Right kidney (tissue), 1 donor: ENCODE measurements around the gene DCN.

Source experiments
- DNase-seq: peaks from one replicate; pipeline ENCODE4 v3.0.0-alpha.2; 2016

Gene DCN

DNA sequence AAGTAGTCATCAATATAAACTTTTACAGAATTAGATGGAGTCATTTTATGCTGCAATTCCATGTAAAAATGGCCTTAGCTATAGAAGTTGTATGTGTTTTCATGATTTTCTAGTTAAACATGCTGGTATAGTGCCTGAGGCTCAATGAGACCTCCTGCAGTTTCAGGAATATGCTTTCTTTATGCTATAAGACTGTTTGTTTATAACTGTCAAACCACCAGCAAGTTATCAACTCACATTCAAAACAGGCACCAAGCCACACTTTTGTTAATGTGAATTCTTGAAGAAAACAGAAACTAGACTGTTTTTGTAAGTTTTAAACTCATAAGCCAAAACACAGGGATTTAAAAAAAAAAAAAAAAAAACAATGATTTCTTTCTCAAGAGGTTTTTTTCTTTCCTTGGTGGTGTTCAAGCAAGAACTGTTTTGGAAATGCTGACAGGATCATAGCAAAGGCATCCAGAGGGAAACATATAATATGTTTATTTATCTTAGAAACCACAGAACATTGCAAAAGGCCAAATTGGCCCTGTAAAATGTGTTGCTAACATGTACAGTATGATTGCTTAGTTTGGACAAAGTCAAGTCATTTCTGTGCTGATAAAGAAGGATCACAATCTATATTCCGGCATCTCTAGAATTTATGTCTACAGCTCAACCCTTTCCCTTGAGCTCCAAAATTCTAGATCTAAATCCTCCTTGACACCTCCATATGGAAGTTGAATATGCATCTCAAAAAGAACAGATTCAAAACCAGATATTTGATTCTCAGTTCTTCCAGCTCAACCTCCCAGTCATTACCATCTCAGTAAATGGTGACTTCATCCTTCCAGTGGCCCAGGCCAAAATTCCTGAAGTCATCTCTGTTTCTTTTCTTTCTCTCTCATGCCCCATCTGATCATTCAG lies 42.3 kb downstream of the DCN start:
- no peak for DNase-seq

DNA sequence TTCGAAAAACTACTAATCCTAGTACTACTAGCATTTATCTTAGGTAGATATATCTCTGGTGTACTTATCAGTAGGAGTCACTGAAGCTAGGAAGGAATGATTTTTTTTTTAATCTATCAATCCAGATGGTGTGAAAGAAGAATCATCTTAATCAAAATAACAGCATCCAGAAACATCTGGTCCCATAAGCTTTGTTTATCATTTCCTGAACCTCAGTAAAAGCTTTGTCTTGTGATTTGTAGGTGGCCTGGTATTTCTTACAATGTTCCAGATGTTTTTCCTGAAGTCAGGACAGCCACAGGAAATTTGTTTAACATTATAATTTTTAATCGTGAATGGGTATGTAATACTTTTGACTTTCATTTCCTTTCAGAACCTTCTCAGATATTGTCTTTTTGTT lies 43.3 kb downstream of the DCN start:
- no peak for DNase-seq

GRCh38 chr12:91138337-91138920 lies 44.2 kb downstream of the DCN start:
- no peak for DNase-seq

- no peak for DNase-seq
These were observed 48.7 kb downstream of the DCN start for GRCh38 chr12:91133871-91134270.

DNA sequence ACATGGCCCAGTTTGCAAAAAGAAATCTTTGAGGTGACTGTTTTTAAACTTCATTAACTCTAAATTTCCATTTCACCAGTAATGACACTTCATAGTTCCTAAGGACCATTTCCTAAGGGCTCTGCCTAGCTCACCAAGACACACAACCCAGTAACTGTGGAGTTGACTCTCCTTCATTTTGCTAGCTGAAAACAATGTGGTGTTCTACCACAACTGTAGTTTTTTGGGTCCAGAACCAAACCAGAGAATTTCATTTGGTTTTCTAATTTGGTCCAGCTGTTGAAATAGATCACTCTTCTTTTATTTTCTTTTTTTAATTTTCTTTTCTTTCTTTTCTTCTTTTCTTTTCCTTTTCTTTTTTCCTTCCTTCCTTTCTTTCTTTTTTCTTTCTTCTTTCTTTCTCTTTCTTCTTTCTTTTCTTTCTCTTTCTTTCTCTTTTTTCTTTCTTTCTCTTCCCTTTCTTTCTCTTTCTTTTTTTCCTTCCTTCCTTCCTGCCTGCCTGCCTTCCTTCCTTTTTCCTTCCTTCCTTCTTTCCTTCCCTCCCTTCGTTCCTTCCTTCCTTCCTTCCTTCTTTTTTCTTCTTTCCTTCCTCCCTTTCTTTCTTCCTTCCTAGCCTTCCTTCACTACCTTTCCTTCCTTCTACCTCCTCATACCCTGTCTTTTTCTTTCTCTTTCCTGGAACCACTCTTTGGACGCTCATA lies 52.8 kb downstream of the DCN start:
- DNase-seq, result no peak

GRCh38 chr12:91127751-91128150 lies 54.9 kb downstream of the DCN start:
- DNase-seq, result no peak

DNA sequence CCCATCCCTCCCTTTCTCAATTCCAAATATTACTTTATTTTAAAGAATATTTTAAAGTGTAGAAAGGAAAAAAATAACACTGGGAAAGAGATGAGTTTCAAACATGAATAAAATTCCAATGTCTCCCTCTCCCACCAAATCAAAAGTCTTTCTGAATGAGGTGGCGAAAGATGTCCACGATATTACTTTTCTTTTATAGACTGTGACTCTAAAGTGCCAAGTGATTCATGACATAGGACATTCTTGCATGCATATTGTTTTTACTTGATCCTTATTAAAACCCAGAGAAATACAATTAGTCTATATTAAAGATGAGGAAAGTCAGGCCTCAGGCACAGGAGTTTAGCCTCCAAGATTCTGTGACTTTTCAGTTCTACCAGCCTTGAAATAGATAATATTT lies 55.3 kb downstream of the DCN start:
- no peak for DNase-seq

DNA sequence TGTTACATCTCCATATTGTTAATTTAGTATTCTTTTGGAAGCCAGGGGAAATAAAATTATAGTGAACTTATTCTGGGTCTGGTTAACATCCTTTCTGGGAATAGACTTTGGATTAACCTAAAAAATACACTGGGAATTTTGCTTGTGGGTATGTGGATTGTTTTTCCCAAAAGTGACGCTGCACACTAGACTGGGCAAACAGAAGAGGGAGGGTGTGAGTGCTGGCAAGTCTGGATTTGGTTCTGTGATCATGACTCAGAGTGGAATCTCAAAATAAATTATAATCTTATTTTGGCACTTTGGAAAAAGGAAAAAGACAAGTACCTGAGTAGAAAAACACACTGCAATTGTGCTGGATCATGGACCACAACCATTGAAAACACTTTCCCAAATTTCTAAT lies 56.1 kb downstream of the DCN start:
- DNase-seq, result no peak

DNA sequence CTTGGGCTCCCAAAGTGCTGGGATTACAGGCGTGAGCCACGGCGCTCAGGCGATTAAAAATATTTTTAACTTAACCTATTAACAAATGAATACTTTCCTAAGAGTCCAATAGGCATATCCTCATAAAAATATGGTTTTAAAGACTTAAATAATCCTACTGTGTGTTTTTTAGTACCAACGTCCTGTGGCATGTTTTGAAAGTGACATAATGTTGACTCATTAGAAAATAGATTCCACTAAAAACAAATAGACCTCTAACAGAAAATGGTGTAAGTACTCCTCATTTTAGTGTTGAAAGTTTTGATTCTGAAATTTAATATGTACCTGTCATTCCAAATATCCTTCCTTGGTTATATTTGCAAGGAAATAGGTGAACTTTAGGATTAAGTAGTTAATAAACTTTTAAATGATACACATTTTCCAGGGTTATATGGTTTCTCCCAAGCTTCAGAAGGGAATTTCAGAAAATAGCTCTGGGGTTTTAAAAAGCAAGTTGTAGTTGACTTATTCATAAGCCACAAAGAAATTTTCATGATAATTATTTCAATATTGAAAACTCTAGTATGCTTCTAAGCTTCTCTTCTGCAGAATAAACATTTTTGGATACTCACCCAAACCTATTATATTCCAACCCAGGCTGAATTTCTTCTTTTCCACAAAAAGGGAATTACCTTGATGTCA lies 59.2 kb downstream of the DCN start:
- DNase-seq, result no peak

- no peak for DNase-seq
These were observed 61.8 kb downstream of the DCN start for GRCh38 chr12:91120781-91121180.

DNA sequence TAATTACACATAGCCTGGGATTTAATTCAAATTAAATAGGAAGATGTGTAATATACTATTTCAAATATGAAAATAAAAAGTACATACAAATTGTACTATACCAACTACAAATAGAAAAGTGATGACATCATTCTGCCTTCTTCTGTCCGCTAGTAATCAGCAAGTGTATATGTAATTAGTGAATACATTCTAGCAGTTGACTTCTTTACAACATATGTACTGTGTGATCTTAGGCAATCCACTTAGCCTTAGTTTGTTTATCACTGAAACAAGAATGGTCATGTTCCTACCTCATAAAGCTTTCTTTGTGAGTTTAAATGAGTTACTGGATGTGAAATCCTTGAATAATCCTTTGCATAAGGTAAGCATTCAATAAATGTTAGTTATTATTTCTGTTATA lies 63.5 kb downstream of the DCN start:
- no peak for DNase-seq

GRCh38 chr12:91113621-91114020 lies 69.0 kb downstream of the DCN start:
- DNase-seq, result no peak

- peak; percentile 5 for DNase-seq
These were observed 71.0 kb downstream of the DCN start, which contains the start of gene LUM for GRCh38 chr12:91111366-91112325. TSS of gene LUM (minus strand) at chr12:91111494. CDS start at chr12:91108979, 2,515 bp downstream.

- no peak for DNase-seq
These were observed 72.2 kb downstream of the DCN start for GRCh38 chr12:91110311-91110924.

DNA sequence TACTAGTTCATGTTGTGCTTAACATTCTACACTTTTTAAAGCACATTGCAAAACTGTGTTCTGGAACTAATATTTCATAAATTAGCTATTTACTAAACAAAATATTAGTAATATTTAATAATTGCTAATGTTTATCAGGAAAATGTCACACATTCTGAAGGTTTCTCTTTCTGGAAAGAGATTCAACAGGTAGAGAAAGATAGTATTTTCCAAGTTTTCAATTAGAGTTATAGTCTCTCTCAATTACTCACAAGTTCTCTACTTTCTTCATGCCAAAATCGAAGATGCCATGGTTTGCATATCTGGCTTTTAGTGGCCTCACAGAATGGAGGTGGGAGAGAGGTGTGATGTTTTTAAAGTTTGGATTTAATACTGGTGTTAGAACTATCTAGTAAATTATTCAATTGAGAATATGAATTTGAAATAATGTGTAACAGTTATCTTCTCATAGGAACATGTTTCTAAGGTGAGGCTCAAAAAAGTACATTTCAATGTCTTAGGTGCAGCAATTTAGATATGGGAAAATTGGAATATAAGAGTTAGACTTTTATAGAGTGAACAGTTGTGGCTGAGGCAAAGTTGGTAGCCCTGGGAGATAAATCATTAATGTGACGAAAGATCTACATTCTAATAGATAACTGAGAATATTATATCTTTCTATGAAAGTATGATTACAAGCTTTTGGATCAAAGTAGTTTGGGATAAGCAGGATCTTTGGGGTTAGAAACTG lies 72.9 kb downstream of the DCN start:
- no peak for DNase-seq

- DNase-seq, result peak; percentile 11
These were observed 73.5 kb downstream of the DCN start for GRCh38 chr12:91109148-91109564.

DNA sequence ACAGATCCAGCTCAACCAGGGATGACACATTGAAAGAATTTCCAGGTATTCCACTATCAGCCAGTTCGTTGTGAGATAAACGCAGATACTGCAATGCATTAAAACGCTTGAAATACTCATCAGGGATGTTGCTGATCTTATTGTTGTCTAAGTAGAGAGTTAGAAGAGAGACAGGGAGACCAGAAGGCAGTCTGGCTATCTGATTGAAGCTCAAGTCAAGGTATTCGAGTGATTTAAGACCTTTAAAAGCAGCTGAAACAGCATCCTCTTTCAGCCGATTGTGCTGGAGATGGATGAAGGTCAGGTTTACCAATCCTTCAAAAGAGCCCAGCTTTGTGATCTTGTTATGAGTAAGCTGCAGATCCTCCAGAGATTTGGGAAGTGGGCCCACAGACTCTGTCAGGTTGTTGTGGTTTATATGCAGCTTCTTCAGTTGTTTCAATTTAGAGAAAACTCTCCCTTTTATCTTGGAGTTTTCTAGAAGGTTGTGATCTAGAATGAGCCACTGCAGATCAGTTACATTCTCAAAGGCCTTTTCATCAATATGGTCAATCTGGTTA lies 74.3 kb downstream of the DCN start:
- no peak for DNase-seq

DNA sequence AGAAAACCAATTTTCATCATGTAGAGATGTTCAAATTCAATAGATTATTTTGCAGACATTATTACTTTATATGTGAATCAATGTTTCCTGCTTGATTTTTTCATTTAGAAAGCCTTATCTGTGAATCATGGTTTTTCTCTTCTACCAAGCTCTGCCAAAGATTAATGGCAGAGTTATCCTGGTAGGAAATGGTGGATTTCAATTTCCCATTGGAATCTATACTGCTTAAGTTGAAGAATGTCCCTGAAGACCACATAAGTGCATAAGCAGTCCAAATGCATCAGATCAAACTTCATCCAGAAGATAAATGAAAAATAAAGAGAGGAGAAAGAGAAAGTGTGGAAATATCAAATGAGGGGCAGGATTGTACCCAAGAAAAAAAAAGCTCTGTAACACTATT lies 76.3 kb downstream of the DCN start:
- DNase-seq, result no peak

GRCh38 chr12:91105807-91106206 lies 76.8 kb downstream of the DCN start:
- no peak for DNase-seq
